Fibroblast of mammary gland (primary cell): ENCODE results near the gene COQ9.

Experiments
- DNase-seq: peaks from one replicate; pipeline ENCODE4 v3.0.0-alpha.2; 2010; ENCODE audit warnings: low read depth
- H3K4me3 ChIP-seq: 2 replicates; pipeline ENCODE4 v1.5.1; 2011; ENCODE audit warnings: low read depth, mild to moderate bottlenecking, low read length, moderate library complexity; ENCODE audit not compliant: control insufficient read depth
- CTCF ChIP-seq: conservative IDR thresholded peaks from 2 replicates; pipeline ENCODE4 v1.5.1; 2011; ENCODE audit warnings: low read depth, low read length, inconsistent platforms; ENCODE audit not compliant: control insufficient read depth, insufficient read depth

The COQ9 gene

DNA sequence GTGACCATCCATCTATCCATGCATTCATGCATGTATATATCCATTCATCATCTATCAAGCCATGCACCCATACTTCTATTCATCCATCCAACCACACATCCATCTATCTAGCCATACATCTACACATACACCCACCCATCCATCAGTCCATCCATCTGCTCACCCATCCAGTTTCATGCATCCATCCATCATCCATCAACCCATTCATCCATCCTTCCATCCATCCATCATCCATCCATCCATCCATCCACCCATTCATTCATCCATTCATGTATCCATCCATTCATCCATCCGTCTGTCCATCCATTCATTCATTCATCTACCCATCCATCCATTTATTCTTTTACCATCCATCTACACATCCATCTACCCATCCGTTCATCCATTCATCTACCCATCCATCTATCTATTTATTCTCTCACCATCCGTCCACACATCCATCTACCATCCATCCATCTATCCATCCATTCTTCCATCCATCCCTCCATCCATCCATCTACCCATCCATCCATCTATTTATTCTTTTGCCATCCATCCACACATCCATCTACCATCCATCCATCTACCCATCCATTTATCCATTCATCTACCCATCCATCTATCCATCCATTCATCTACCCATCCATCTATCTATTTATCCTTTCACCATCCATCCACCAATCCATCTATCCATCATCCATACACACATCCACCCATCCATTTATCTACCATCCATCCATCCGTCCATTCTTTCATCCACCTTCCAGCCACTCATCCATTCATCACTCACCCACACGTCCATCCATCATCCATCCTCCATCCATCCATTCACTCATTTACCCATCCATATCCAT is 39.5 kb upstream of the COQ9 start:
- TF ChIP-seq CTCF, result no peak
- no peak for DNase-seq
- no peak overlapping the region for H3K4me3 ChIP-seq

GRCh38 chr16:57409065-57409464 is 38.2 kb upstream of the COQ9 start:
- no peak overlapping the region for H3K4me3 ChIP-seq
- no peak for DNase-seq
- TF ChIP-seq CTCF, result no peak

DNA sequence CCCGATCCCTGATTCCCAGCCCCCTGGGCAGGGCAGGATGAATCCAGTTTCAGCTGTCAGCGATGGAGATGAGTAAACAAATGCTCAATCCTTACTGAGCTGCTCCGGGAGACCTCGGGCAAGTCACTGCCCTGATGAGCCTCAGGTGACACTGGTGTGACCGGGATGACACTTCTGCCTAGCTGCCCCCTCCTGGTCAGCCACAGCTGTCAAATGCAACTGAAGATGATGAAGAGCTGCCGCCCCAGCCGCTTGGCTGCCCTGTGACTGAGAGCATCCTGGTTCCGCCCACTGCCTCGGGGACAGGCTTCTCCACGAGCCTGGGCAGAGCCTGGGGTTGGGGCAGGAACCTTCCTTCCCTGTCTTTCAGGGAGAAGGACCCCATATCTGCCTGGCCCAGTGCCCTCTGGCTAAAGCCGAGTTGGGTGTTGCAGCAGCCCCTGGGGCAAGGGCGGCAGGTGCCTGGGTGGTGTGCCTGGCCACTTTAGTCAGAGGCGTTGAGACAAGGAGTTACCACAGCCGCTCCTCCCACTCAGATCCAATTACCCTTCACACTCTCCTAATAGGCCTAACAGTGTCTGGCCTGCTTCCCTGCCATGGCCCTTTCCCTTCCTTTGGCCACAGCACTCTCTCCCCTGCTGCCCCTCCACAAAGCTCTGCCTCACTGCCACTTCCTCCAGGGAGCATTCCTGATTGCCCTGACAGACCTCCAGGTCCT is 37.2 kb upstream of the COQ9 start:
- DNase-seq, result no peak
- H3K4me3 ChIP-seq, result no peak overlapping the region
- TF ChIP-seq CTCF, result no peak

DNA sequence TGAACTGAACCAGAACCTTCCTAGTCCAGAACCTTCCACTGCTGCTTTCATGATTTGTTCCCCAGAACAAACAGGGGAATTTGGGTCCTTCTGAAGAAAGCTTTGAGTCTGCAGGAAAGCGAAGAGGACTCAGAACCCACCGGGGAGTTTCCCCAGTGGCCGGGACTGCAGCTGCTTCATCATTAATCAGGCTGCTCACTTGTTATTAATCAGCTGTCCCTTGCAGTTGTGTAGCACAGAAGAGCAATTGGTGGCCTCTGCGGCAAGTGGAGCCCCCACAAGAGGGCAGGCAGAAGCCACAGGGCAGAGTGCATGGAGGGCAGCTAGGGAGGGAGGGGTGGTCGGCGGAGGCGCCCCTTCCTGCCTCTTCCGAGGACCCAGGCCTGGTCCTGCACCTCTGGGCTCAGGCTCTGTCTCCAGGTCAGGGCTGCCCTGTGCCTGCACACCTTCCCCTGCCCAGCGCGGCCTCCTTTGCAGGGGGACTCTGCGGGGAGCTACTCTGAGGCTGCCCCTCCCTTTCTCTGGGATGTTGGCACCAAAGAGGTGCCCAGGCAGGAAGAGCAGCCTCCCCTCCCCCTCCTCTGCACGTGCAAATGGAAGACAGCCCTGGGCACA is 35.8 kb upstream of the COQ9 start:
- no peak for DNase-seq
- H3K4me3 ChIP-seq, result no peak overlapping the region
- no peak for TF ChIP-seq CTCF

GRCh38 chr16:57412584-57412983 is 34.7 kb upstream of the COQ9 start:
- no peak for DNase-seq
- no peak for TF ChIP-seq CTCF
- no peak overlapping the region for H3K4me3 ChIP-seq

DNA sequence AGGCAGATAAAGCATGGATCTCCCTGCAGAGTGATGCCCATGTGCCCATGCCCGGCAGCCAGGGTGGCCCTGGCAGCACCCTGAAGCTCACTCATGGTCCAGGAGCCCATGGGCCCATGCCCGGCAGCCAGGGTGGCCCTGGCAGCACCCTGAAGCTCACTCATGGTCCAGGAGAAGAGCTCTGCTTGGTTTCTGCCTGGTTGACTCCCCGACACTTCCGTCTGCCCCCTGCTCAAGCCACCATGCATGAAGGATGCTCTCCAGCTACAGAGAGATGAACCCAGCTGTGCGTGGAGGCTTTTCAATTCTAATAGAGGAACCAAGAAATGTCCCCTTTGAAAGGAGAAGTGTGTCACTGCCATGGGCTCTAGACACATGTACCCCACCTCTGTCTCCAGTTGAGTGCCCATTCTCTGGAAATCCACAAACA is 34.0 kb upstream of the COQ9 start:
- no peak for DNase-seq
- H3K4me3 ChIP-seq, result no peak overlapping the region
- no peak for TF ChIP-seq CTCF
